ENCODE data around the gene RAD51C.
"Not testable (repeated sequence)": the region's sequence is repeated elsewhere in the genome, so short reads cannot be mapped to it uniquely, and the experiment has no call there.

Gene RAD51C

GRCh38 chr17:58679263-58680037 is 13.0 kb upstream of the RAD51C start:
- intact Hi-C loops (cut with DNase I): no loop called here
- DNase-seq: no peak

DNA sequence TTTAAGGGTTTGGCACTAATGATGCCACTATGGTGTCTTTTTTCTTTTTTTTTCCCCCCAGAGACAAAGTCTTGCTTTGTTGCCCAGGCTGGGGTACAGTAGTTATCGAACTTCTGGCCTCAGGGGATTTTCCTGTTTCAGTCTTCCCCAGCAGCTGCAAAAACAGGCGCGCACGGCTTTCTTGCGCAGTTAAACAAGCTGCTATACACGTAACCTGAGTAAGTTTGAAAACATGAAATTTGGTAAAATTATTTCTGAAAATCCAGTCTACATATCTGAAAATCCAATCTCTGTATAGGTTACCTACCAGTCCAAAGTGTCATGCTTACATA is 12.4 kb upstream of the RAD51C start:
- intact Hi-C loops (cut with DNase I): no loop called here
- no peak for DNase-seq

- intact Hi-C loops (cut with DNase I): no loop called here
- no peak for DNase-seq
Observed at GRCh38 chr17:58684003-58684402, 8.4 kb upstream of the RAD51C start.

- DNase-seq; intact Hi-C loops (cut with DNase I): not testable (repeated sequence)
Observed at GRCh38 chr17:58684462-58684861, 7.9 kb upstream of the RAD51C start.

GRCh38 chr17:58686980-58687379 is 5.4 kb upstream of the RAD51C start:
- DNase-seq: no peak
- intact Hi-C loops (cut with DNase I): no loop called here

GRCh38 chr17:58688521-58688920 is 3.9 kb upstream of the RAD51C start:
- no peak for DNase-seq
- intact Hi-C loops (cut with DNase I): no loop called here

DNA sequence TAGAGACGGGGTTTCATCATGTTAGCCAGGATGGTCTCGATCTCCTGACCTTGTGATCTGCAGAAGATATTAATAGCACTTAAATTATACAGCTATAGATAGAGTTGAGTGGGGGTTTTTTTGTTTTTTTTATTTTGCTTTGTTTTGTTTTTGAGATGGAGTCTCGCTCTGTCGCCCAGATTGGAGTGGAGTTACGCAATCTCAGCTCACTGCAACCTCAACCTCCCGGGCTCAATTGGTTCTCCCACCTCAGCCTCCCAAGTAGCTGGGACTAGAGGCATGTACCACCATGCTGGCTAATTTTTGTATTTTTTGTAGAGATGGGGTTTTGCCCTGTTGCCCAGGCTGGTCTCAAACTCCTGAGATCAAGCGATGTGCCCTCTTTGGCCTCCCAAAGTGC is 2.4 kb upstream of the RAD51C start:
- intact Hi-C loops (cut with DNase I); DNase-seq: not testable (repeated sequence)

DNA sequence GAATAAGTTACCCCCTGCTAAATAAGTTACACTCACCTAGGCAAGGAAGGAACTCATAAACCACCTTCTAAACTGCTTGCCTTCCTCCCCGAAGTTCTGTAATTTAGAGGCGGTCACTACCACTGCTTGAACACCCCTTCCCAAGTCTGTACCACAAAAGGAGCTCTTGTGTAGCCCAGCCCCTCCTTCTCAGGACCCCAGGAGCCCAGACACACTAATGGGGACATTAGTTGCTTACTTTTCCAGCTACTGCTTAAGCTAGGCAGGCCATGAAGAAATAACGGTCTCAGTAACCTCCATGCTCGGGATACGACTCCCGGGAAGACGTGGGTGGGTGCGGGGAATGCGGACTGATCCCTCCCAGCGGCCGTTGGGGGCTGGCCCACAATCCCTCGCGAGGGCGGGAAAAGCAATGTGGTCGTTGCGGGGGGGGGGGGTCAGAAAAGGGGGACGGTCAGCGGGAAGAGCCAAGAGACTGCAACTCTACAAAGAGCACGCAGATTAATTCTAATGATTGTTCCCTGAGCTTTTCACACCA is 632 bp upstream of the RAD51C start, which contains the start of gene TEX14:
Gene TEX14 (minus strand): TSS at position 345 of the 538 bp plus-strand sequence. CDS start 40,044 bp downstream, outside the sequence.
- DNase-seq: peak in 9 of 42 donors; percentile 8 to 47 (median 18)
- intact Hi-C loops (cut with DNase I): no loop called here

DNA sequence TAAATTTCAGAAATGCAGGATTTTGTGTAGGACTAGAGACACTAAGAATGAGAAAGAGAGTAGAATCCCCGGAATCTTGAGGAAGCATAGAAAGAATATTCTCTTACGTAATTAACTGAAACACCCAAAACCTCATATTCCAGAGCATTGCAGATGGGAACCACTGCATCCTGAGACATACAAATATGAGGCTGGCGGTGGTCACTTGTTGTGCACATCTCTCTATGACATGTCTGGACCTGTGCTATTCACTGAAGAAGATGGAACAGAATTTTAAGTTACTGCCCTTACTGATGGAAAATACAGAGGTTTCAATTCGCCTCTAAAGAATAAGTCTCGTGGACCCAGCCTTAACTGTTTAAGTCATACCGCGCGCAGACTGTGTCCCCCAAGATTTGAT is 806 bp downstream of the RAD51C start:
- DNase-seq: peak in 1 of 42 donors; percentile 5
- intact Hi-C loops (cut with DNase I): no loop called here

DNA sequence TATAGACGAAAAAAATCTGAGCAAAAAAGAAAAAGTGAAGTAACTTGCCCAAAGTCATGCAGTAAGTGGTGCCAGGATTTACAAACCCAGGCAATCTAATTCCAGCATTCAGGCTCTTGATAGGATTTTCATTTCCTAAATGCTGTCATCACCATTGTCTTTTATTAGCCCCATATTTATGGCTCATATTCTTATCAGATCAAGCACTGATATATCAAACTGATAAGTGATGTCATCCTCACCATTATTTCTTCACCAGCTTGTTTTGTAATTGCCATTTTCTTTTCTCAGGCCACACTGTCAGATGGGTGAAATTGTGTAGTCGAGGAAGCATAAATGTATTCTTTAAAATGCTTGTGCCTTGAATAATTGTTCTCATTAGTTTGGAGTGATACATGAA is 1.3 kb downstream of the RAD51C start:
- no peak for DNase-seq
- intact Hi-C loops (cut with DNase I): no loop called here

GRCh38 chr17:58694302-58694701 is 1.9 kb downstream of the RAD51C start:
- no peak for DNase-seq
- intact Hi-C loops (cut with DNase I): no loop called here

DNA sequence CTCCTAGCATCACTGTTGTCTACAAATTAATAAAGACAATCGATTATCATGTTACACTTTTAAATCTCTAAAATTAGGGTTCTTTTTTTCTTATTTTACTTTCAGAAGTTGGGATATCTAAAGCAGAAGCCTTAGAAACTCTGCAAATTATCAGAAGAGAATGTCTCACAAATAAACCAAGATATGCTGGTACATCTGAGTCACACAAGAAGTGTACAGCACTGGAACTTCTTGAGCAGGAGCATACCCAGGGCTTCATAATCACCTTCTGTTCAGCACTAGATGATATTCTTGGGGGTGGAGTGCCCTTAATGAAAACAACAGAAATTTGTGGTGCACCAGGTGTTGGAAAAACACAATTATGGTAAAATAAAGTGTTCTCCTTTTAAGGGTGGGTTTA is 2.4 kb downstream of the RAD51C start:
- DNase-seq: no peak
- intact Hi-C loops (cut with DNase I): no loop called here

DNA sequence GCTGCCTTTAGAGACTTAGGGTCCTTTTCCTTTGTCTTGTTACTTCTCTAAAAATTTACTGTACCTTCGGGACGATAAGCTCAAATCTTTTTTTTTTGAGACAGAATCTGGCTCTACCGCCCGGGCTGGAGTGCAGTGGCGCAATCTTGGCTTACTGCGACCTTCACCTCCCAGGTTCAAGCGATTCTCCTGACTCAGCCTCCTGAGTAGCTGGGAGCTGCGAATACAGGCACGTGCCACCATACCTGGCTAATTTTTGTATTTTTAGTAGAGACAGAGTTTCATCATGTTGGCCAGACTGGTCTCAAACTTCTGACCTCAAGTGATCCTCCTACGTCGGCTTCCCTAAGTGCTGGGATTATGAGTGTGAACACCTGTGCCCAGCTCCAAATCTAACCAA is 7.4 kb downstream of the RAD51C start:
- intact Hi-C loops (cut with DNase I): no loop called here
- no peak for DNase-seq

- intact Hi-C loops (cut with DNase I): no loop called here
- DNase-seq: no peak
Observed at GRCh38 chr17:58702045-58702476, 9.7 kb downstream of the RAD51C start.

DNA sequence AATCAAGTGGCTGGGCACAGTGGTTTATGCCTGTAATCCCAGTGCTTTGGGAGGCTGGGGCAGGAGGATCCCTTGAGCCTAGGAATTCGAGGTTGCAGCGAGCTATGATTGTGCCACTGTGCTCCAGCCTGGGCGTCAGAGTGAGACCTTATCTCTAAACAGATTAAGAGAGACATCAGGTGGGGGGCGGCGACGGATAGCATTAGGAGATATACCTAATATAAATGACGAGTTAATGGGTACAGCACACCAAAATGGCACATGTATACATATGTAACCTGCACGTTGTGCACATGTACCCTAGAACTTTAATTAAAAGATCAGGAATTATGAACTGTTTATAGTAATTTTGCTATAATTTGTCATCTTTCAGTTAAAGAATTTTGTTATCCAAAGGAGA is 10.3 kb downstream of the RAD51C start:
- no peak for DNase-seq
- intact Hi-C loops (cut with DNase I): no loop called here

DNA sequence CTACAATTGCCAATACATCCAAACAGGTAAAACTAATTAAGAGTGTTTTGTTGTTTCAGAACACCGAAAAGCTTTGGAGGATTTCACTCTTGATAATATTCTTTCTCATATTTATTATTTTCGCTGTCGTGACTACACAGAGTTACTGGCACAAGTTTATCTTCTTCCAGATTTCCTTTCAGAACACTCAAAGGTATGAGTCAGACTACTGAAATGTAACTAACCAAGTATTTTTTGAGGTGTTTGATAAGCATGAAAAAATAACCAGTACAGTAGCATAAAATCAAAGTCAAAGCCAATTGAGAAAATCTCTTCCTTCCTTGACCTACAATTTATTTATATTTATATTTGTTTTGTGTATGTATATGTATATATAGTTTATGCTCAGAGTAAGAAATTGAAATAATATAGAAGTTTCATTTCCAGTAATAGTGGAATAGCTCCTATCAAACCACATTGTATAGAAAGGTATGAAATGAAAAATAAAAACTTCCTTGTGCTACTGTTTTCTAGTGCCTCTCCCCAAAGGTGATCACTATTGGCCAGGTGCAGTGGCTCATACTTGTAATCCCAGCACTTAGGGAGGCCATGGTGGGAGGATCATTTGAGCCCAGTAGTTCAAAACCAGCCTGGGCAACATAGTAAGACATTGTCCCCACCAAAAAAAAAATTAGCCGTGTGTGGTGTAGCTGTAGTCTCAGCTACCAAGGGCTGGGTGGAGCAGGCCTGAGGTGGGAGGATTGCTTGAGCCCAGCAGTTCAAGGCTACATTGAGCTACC is 10.9 kb downstream of the RAD51C start:
- intact Hi-C loops (cut with DNase I): no loop called here
- no peak for DNase-seq

DNA sequence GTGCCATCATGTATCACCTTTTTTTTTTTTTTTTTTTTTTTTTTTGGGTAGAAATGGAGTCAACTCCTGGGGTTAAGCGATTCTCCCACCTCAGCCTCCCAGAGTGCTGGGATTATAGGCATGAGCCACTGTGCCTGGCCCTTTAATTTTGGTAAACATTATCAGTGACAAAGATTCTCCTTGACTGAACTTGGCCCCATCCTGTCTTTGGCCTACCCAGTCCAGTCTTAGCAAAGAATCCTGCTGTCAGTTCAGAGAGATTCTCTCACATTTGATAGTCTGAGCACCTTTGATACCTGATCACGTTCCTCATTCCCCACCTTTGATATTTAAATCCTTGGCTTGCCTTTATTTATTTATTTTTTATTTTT is 11.5 kb downstream of the RAD51C start:
- no peak for DNase-seq
- intact Hi-C loops (cut with DNase I): no loop called here

GRCh38 chr17:58706351-58707140 is 14.1 kb downstream of the RAD51C start:
- DNase-seq: no peak
- intact Hi-C loops (cut with DNase I): no loop called here

DNA sequence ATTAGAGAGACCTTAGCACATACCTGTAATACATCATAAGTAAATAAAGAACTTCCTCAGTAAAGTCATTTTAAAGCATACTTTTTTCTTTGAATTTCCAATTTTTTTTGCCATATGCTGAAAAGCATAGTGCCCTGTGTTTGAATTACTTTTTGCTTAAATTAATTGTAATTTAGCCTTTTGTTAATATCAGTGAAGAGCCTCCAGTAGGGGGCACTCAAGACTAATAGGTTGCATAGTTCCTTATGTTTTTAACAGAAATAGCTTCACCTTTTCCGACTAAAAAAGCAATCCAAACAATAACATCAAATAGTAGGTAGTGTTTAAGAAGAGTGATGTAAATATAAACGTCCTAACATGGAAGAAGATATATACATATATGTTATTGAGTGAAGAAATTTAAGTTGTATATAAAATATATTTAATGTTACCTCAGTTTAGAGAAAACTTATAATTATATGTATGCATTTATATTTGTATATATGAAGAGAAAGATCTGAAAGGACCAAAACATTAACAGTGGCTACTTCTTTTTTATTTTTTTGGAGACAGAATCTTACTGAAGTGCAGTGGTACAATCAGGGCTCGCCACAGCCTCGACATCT is 18.6 kb downstream of the RAD51C start:
- intact Hi-C loops (cut with DNase I): no loop called here
- peak in 18 of 42 donors; percentile 17 to 81 (median 48) for DNase-seq

All from head of caudate nucleus (tissue), 42 donors.